K562 (cell line): ENCODE results near the gene BATF.

Source experiments
- NCOA6 ChIP-seq: fragments of 450-650 bp; IDR thresholded peaks from 2 replicates; pipeline ENCODE4 v1.6.1; 2017; ENCODE audit warnings: mild to moderate bottlenecking
- NR2F6 ChIP-seq: fragments of 450-650 bp; formaldehyde crosslinking; IDR thresholded peaks from 2 replicates; pipeline ENCODE4 v1.4.0; 2020; ENCODE audit warnings: mild to moderate bottlenecking
- SMC3 ChIP-seq: conservative IDR thresholded peaks from 2 replicates; pipeline ENCODE4 v1.6.1; 2011; ENCODE audit warnings: low read depth, low read length, improper control_type of control experiment; ENCODE audit not compliant: insufficient read depth
- ZZZ3 ChIP-seq: fragments of 450-650 bp; IDR thresholded peaks from 2 replicates; pipeline ENCODE4 v1.6.1; 2016; ENCODE audit warnings: antibody characterized with exemption, mild to moderate bottlenecking, moderate library complexity
- TF ChIP-seq, protein P1 (sequence below): fragments of 250-450 bp; sonication (Bioruptor Pico); IDR thresholded peaks from 2 replicates; pipeline ENCODE4 v1.4.0; 2020
- TF ChIP-seq, protein P2 (sequence below), 2 experiments: fragments of 450-650 bp in 1 of 2; sonication (generic) in 1 of 2; formaldehyde crosslinking in 1 of 2; IDR thresholded peaks in 1 of 2; conservative IDR thresholded peaks in 1 of 2; 2 replicates each; pipeline versions ENCODE4 v1.6.1 to v1.8.1; 2016 to 2023; ENCODE audit warnings: mild to moderate bottlenecking in 2 of 2, moderate library complexity in 2 of 2, inconsistent platforms in 1 of 2, missing genetic modification reagents in 1 of 2

DNA sequence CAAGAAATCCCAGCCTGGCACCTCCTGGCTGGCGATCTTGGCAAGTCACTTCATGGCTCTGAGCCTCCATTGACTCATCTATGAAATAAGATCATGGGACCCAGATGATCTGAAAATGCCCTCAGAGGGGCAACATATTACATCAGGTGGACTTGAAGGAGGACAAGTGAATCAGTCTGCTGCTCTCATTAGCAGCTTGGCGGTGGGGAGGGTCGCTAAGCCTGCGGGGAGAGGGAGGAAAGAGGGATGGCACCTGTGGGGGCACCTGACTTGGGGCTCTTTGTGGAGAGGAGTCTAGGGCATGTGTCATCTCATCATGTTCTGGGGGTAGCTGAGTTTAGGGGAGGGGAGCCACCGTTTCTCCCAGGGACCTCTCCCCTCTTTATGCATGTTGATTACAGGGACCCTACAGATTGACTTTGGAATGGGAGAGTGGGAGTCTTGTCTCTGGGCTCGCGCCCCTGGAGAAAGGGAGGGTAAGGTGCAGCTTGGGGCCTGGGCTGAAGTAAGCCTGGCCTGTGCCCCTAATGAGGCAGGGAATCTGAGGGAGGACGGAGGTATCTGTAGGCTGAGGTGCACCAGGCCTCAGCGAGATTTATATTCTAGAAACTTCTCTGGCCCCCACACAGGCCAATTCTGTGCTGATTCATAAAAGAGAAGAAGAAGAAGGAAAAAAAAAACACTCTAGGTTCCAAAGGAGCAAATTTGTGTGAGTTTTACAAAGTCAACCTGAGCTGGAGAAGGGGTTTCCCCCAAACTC is 29.3 kb upstream of the BATF start:
- TF ChIP-seq NCOA6 (no peak), NR2F6 (CRISPR knock-in tag) (no peak), SMC3 (no peak), ZZZ3 (no peak)
- TF ChIP-seq, protein P1, sequence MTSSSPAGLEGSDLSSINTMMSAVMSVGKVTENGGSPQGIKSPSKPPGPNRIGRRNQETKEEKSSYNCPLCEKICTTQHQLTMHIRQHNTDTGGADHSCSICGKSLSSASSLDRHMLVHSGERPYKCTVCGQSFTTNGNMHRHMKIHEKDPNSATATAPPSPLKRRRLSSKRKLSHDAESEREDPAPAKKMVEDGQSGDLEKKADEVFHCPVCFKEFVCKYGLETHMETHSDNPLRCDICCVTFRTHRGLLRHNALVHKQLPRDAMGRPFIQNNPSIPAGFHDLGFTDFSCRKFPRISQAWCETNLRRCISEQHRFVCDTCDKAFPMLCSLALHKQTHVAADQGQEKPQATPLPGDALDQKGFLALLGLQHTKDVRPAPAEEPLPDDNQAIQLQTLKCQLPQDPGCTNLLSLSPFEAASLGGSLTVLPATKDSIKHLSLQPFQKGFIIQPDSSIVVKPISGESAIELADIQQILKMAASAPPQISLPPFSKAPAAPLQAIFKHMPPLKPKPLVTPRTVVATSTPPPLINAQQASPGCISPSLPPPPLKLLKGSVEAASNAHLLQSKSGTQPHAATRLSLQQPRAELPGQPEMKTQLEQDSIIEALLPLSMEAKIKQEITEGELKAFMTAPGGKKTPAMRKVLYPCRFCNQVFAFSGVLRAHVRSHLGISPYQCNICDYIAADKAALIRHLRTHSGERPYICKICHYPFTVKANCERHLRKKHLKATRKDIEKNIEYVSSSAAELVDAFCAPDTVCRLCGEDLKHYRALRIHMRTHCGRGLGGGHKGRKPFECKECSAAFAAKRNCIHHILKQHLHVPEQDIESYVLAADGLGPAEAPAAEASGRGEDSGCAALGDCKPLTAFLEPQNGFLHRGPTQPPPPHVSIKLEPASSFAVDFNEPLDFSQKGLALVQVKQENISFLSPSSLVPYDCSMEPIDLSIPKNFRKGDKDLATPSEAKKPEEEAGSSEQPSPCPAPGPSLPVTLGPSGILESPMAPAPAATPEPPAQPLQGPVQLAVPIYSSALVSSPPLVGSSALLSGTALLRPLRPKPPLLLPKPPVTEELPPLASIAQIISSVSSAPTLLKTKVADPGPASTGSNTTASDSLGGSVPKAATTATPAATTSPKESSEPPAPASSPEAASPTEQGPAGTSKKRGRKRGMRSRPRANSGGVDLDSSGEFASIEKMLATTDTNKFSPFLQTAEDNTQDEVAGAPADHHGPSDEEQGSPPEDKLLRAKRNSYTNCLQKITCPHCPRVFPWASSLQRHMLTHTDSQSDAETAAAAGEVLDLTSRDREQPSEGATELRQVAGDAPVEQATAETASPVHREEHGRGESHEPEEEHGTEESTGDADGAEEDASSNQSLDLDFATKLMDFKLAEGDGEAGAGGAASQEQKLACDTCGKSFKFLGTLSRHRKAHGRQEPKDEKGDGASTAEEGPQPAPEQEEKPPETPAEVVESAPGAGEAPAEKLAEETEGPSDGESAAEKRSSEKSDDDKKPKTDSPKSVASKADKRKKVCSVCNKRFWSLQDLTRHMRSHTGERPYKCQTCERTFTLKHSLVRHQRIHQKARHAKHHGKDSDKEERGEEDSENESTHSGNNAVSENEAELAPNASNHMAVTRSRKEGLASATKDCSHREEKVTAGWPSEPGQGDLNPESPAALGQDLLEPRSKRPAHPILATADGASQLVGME, result no peak
- TF ChIP-seq, protein P2, sequence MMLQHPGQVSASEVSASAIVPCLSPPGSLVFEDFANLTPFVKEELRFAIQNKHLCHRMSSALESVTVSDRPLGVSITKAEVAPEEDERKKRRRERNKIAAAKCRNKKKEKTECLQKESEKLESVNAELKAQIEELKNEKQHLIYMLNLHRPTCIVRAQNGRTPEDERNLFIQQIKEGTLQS (IDR thresholded peaks at IDR 0.05), result no peak
- TF ChIP-seq, protein P2 (CRISPR knock-in tag; conservative IDR thresholded peaks at IDR 0.05), result no peak
